Activated naive CD4-positive, alpha-beta T cell treated with anti-CD3 and anti-CD28 coated beads, Interleukin-2, amount 10 ng/mL, durations not matched to agents 7 days and 5 days (primary cell): Measurements from ENCODE around the gene RASAL2.
"Not testable (repeated sequence)": the region's sequence is repeated elsewhere in the genome, so short reads cannot be mapped to it uniquely, and the experiment has no call there.

Source experiments
- CTCF ChIA-PET: fragments of 350-600 bp; sonication (Branson Sonifier 250); formaldehyde crosslinking; loops from one replicate; lab custom pipeline; 2021; ENCODE audit warnings: antibody characterized with exemption; lab: Charles Lee
- DNase-seq: peaks from one replicate; pipeline ENCODE4 v3.0.0-alpha.2; 2020
- H3K27ac Mint-ChIP-seq: one replicate; pipeline ENCODE4 v1.8.0; 2021; ENCODE audit warnings: mild to moderate bottlenecking, moderate library complexity, mixed read lengths
- H3K27me3 Mint-ChIP-seq: one replicate; pipeline ENCODE4 v1.8.0; 2021; ENCODE audit warnings: mild to moderate bottlenecking, mixed read lengths
- H3K36me3 Mint-ChIP-seq: one replicate; pipeline ENCODE4 v1.8.0; 2021; ENCODE audit warnings: mixed read lengths
- H3K4me1 Mint-ChIP-seq: one replicate; pipeline ENCODE4 v1.8.0; 2021; ENCODE audit warnings: mixed read lengths
- H3K4me3 Mint-ChIP-seq: one replicate; pipeline ENCODE4 v1.8.0; 2021; ENCODE audit warnings: mild to moderate bottlenecking, moderate library complexity, mixed read lengths
- H3K9me3 Mint-ChIP-seq: one replicate; pipeline ENCODE4 v1.8.0; 2021; ENCODE audit warnings: mixed read lengths

RASAL2 gene

DNA sequence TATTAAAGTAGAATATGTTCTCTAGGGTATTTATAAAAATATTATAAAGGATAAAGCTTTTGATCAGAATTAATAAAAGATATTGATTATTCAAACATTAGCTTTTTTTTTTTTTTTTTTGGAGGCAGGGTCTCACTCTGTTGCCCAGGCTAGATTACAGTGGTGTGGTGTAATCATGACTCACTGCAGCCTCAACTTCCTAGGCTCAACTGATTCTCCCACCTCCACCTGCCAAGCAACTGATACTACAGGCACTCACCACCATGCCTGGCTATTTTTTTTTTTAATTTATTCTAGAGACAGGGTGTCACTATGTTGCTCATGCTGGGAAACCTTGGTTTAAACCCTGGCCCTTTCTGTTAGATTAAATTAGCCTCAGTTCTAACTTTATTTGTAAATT lies 214.5 kb downstream of the RASAL2 start:
- DNase-seq: no peak
- no peaks in the 10 kb centered on the region for H3K9me3 Mint-ChIP-seq
- no peaks in the 10 kb centered on the region for H3K36me3 Mint-ChIP-seq
- CTCF ChIA-PET: interaction anchor here (2.1 kb wide), 1 partner anchor 9 kb away, joined by 10 read pairs; no protein-coding TSS in a partner anchor
- no peaks in the 10 kb centered on the region for H3K4me1 Mint-ChIP-seq
- no peak overlapping the region for H3K4me3 Mint-ChIP-seq
- H3K27ac Mint-ChIP-seq: no peak overlapping the region
- no peaks in the 10 kb centered on the region for H3K27me3 Mint-ChIP-seq

GRCh38 chr1:178310685-178311105 lies 216.8 kb downstream of the RASAL2 start:
- no peak overlapping the region for H3K4me3 Mint-ChIP-seq
- CTCF ChIA-PET: interaction anchor here (1.0 to 1.2 kb wide), 3 partner anchors 11 to 562 kb away, joined by 3 to 10 read pairs (median 3); no protein-coding TSS in a partner anchor
- DNase-seq: no peak

DNA sequence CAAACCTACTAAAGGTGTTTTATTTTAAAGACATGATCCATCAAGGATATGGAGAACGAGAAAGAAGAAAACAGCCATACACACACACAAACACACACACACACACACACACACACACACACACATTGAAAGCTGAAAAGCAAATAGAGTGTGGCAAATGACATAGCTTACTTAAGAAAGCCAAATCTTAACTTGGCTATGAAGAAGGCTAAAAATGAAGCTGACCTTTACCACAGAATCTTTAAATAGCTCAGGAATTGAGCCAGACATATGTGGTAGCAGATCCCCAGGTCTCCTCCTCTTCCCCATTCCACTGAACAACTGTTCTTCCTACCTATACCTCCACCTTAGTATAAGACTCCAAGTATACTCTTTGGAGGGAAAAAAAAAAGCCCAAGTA lies 217.3 kb downstream of the RASAL2 start:
- no peaks in the 10 kb centered on the region for H3K9me3 Mint-ChIP-seq
- no peak for DNase-seq
- CTCF ChIA-PET: interaction anchor here (0.6 to 1.4 kb wide), 5 partner anchors 11 to 561 kb away, joined by 3 to 10 read pairs (median 3); no protein-coding TSS in a partner anchor

More at GRCh38 chr1:178310685-178311105, 216.8 kb downstream of the RASAL2 start:
- Mint-ChIP-seq H3K36me3 (no peaks in the 10 kb centered on the region), H3K4me1 (no peaks in the 10 kb centered on the region), H3K27me3 (no peaks in the 10 kb centered on the region), H3K27ac (no peak overlapping the region), H3K9me3 (no peaks in the 10 kb centered on the region)

GRCh38 chr1:178320280-178320982 lies 226.5 kb downstream of the RASAL2 start:
- not testable (repeated sequence) for H3K9me3 Mint-ChIP-seq, DNase-seq, H3K27ac Mint-ChIP-seq, H3K36me3 Mint-ChIP-seq, H3K4me1 Mint-ChIP-seq, H3K27me3 Mint-ChIP-seq, H3K4me3 Mint-ChIP-seq
- CTCF ChIA-PET: interaction anchor here (0.7 kb wide), 1 partner anchor 8 kb away, joined by 3 read pairs; no protein-coding TSS in a partner anchor

More for the DNA sequence above, 217.3 kb downstream of the RASAL2 start:
- no peaks in the 10 kb centered on the region for H3K4me1 Mint-ChIP-seq
- H3K4me3 Mint-ChIP-seq: no peak overlapping the region
- no peaks in the 10 kb centered on the region for H3K27me3 Mint-ChIP-seq
- no peaks in the 10 kb centered on the region for H3K36me3 Mint-ChIP-seq
- H3K27ac Mint-ChIP-seq: no peak overlapping the region

DNA sequence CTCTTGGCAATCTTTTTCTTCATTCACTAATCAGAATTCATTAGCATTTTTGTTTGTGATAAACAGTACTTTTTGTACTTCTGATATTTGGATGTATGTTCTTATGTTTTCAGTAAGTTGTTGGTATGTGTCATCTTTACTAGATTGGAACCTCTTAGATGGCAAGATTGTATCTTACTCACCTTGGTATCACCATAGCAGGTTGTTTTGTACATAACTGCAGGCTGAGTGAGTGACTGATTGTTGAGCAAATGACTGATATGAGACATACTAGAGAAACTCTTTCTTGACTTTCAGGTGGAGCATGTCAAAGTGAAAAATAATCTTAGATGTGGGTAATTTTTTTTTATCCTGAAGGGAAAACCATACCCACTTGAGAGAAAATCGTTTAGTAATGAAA lies 229.2 kb downstream of the RASAL2 start:
- H3K4me3 Mint-ChIP-seq: no peak overlapping the region
- H3K36me3 Mint-ChIP-seq: no peaks in the 10 kb centered on the region
- H3K27ac Mint-ChIP-seq: no peak overlapping the region
- no peak for DNase-seq
- H3K4me1 Mint-ChIP-seq: no peaks in the 10 kb centered on the region
- CTCF ChIA-PET: no interaction called here
- no peaks in the 10 kb centered on the region for H3K9me3 Mint-ChIP-seq
- no peaks in the 10 kb centered on the region for H3K27me3 Mint-ChIP-seq

GRCh38 chr1:178324003-178324402 lies 230.1 kb downstream of the RASAL2 start:
- no peak for DNase-seq
- Mint-ChIP-seq H3K27me3 (no peaks in the 10 kb centered on the region), H3K4me1 (no peaks in the 10 kb centered on the region), H3K4me3 (no peak overlapping the region), H3K9me3 (no peaks in the 10 kb centered on the region), H3K36me3 (no peaks in the 10 kb centered on the region), H3K27ac (no peak overlapping the region)
- CTCF ChIA-PET: interaction anchor here (0.6 kb wide), 1 partner anchor 178 kb away, joined by 3 read pairs; no protein-coding TSS in a partner anchor

GRCh38 chr1:178328728-178329127 lies 234.8 kb downstream of the RASAL2 start:
- no peaks in the 10 kb centered on the region for H3K4me1 Mint-ChIP-seq
- H3K27me3 Mint-ChIP-seq: no peaks in the 10 kb centered on the region
- DNase-seq: no peak
- H3K9me3 Mint-ChIP-seq: no peaks in the 10 kb centered on the region
- H3K36me3 Mint-ChIP-seq: no peaks in the 10 kb centered on the region
- H3K27ac Mint-ChIP-seq: no peak overlapping the region
- H3K4me3 Mint-ChIP-seq: no peak overlapping the region
- CTCF ChIA-PET: no interaction called here

GRCh38 chr1:178330153-178330552 lies 236.2 kb downstream of the RASAL2 start:
- DNase-seq: no peak
- Mint-ChIP-seq H3K4me1 (no peaks in the 10 kb centered on the region), H3K27me3 (no peaks in the 10 kb centered on the region), H3K9me3 (no peaks in the 10 kb centered on the region), H3K4me3 (no peak overlapping the region), H3K27ac (no peak overlapping the region), H3K36me3 (no peaks in the 10 kb centered on the region)
- CTCF ChIA-PET: interaction anchor here (0.6 kb wide), 1 partner anchor 65 kb away, joined by 3 read pairs; no protein-coding TSS in a partner anchor

GRCh38 chr1:178330848-178331497 lies 237.1 kb downstream of the RASAL2 start:
- Mint-ChIP-seq H3K36me3 (no peaks in the 10 kb centered on the region), H3K4me3 (no peak overlapping the region), H3K9me3 (no peaks in the 10 kb centered on the region), H3K4me1 (no peaks in the 10 kb centered on the region), H3K27me3 (no peaks in the 10 kb centered on the region), H3K27ac (no peak overlapping the region)
- no peak for DNase-seq
- CTCF ChIA-PET: no interaction called here

DNA sequence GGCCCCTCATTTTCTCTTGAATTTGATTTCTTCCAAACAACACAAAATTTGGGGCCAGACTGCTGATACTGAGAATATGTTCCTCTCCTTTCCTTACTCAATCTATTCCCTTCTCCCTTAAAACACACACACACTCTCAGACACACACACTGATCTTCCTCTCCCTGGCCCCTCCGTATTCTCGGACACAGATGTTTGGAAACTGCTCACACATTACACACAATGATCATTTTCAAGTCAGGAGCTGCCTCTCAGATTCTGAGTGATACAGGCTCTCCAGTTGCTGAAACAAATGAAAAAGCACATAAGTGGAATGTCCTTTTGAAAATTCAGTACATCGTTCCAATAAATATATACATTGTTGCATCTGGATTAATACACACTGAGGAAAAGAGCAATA lies 241.5 kb downstream of the RASAL2 start:
- Mint-ChIP-seq H3K27ac (no peak overlapping the region), H3K27me3 (no peaks in the 10 kb centered on the region), H3K4me3 (no peak overlapping the region), H3K4me1 (no peaks in the 10 kb centered on the region), H3K36me3 (no peaks in the 10 kb centered on the region), H3K9me3 (no peaks in the 10 kb centered on the region)
- CTCF ChIA-PET: no interaction called here
- no peak for DNase-seq

- no peaks in the 10 kb centered on the region for H3K4me1 Mint-ChIP-seq
- CTCF ChIA-PET: no interaction called here
- H3K27me3 Mint-ChIP-seq: no peaks in the 10 kb centered on the region
These were observed 243.3 kb downstream of the RASAL2 start for GRCh38 chr1:178337091-178337706.

GRCh38 chr1:178339834-178340233 lies 245.9 kb downstream of the RASAL2 start:
- CTCF ChIA-PET: no interaction called here
- Mint-ChIP-seq H3K4me3 (no peak overlapping the region), H3K4me1 (no peaks in the 10 kb centered on the region), H3K27me3 (no peaks in the 10 kb centered on the region), H3K9me3 (no peaks in the 10 kb centered on the region), H3K36me3 (no peaks in the 10 kb centered on the region), H3K27ac (no peak overlapping the region)
- no peak for DNase-seq

More at GRCh38 chr1:178337091-178337706, 243.3 kb downstream of the RASAL2 start:
- H3K36me3 Mint-ChIP-seq: no peaks in the 10 kb centered on the region
- no peak for DNase-seq
- no peak overlapping the region for H3K27ac Mint-ChIP-seq
- no peak overlapping the region for H3K4me3 Mint-ChIP-seq
- no peaks in the 10 kb centered on the region for H3K9me3 Mint-ChIP-seq

DNA sequence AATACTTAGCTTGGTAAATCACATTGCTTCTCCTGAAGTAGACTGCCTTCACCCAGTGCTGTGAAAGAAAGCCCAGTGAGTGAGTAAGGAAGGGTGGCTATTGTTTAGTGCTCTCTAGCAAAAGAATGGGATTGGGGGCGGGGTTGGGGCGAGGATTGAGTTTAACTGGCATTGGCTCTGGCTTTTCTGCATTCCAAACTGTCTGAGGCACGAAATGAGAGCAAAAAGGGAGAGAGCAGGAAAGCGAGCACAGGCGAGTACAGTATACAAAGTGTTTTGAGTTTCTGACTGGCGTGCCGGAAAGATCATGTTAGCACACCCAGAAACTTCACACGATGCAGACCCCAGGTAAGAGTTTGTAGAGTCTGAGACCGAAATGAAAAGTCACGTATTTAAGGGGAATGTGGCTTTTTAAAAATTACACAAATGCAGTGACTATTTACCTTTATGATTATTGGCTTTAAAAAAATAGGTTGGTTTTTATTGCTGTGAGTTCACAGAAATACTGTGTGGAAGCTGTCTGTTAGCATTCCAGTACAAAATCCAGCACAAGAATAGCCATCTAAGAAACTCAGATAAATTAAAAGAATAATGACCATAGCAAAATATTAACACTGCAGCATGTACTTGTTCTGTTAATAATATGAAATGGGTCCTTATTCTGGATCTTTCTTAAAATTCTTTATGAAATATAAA lies 247.5 kb downstream of the RASAL2 start:
- H3K27me3 Mint-ChIP-seq: no peaks in the 10 kb centered on the region
- H3K4me1 Mint-ChIP-seq: no peaks in the 10 kb centered on the region
- H3K4me3 Mint-ChIP-seq: no peak overlapping the region
- CTCF ChIA-PET: no interaction called here
- H3K27ac Mint-ChIP-seq: no peak overlapping the region
- H3K9me3 Mint-ChIP-seq: no peaks in the 10 kb centered on the region
- no peaks in the 10 kb centered on the region for H3K36me3 Mint-ChIP-seq
- no peak for DNase-seq

DNA sequence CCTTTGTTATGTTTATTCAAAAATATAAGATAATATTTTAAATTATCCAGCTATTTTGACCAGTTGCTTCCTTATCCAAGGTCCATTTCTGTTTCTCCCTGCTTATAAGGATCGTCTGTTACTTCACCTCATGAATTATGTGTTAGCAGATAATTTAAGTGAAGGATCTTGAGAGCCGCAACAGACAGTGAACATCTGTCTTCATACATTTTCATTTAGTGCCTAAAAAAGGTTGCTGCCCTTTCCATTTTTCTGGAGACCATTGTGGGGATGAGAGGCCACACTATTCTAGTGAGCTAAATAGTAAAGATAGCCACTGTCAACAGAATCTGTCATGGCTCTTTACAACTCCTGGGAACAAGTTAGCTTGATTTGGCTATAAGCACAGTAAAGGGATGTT lies 248.8 kb downstream of the RASAL2 start:
- Mint-ChIP-seq H3K4me1 (no peaks in the 10 kb centered on the region), H3K27me3 (no peaks in the 10 kb centered on the region), H3K4me3 (no peak overlapping the region), H3K27ac (no peak overlapping the region), H3K9me3 (no peaks in the 10 kb centered on the region), H3K36me3 (no peaks in the 10 kb centered on the region)
- CTCF ChIA-PET: no interaction called here
- DNase-seq: no peak
